Pancreas (tissue), 10 donors: ENCODE data around the gene AFF1. TPM values are rescaled to one million over a fixed set of nuclear protein-coding genes. Genes with fewer than 3 reads are reported as not detected.

Experiments used
- ATAC-seq, 4 donors: fragments of 200-7000 bp; cut with Tn5 transposase; one replicate each; pipeline versions ENCODE4 v1.8.0 to v1.9.1; 2020; ENCODE audit warnings: mild to moderate bottlenecking in 4 of 4, moderate library complexity in 4 of 4
- DNase-seq, 6 donors: peaks; one replicate each; pipeline ENCODE4 v3.0.0-alpha.2; 2020
- FAIRE-seq: peaks from 2 replicates; lab custom pipeline; 2012; peaks lifted over from hg19 to GRCh38; lab: Jason Lieb, UNC
- H3K27ac ChIP-seq, 4 donors: fragments of 200-600 bp; sonication (generic); 1 replicate in 3 of 4; 2 replicates in 1 of 4; pipeline versions ENCODE4 v1.5.0 to v1.8.0; 2020
- H3K27me3 ChIP-seq, 4 donors: fragments of 200-600 bp; one replicate each; pipeline ENCODE4 v1.8.0; 2021
- H3K36me3 ChIP-seq, 3 donors: fragments of 200-600 bp; sonication (generic) in 1 of 3; one replicate each; pipeline versions ENCODE4 v1.5.0 to v1.8.0; 2020 to 2021
- H3K4me1 ChIP-seq, 3 donors: fragments of 200-600 bp; one replicate each; pipeline ENCODE4 v1.8.0; 2021
- H3K4me3 ChIP-seq, 4 donors: fragments of 200-600 bp; sonication (generic) in 2 of 4; one replicate each; pipeline versions ENCODE4 v1.5.0 to v1.8.0; 2020 to 2021
- H3K9me3 ChIP-seq, 4 donors: fragments of 200-600 bp; one replicate each; pipeline ENCODE4 v1.8.0; 2021
- whole genome bisulfite sequencing, 2 donors: extraction: QIAGEN DNeasy Blood & Tissue Kit; methylation state at CpG; one replicate each; pipeline ENCODE4 v1.1.7; 2013; 5-methylcytosine and 5-hydroxymethylcytosine counted together
- intact Hi-C, 3 donors: fragments of 100-400 bp; cut with DNase I; formaldehyde crosslinking; loops; one replicate each; pipeline versions ENCODE4 v1.11.1 to v1.14.2; 2022
- polyA plus RNA-seq, 2 donors: library from polyadenylated mRNA; stranded (reverse); fragments of 200-250 nt; gene quantifications; one replicate each; pipeline ENCODE4 v1.2.3, GENCODE V29; 2013
- total RNA-seq, 6 donors: library from RNA; stranded (reverse); fragmentation: NEBNext Ultra II Directional in 4 of 6; extraction: Animal tissue kit (Norgen Biotek cat#: 25700) in 4 of 6; gene quantifications; one replicate each; pipeline versions ENCODE4 v1.2.1 to v1.2.4, GENCODE V29; 2021 to 2023
- TF ChIP-seq, protein P1 (sequence below), 4 donors: fragments of 200-600 bp; sonication (generic) in 3 of 4; IDR thresholded peaks; one replicate each; pipeline versions ENCODE4 v1.5.0 to v1.8.0; 2021; ENCODE audit warnings: antibody characterized with exemption in 4 of 4
- donor health status: healthy with polysubstance abuse.
- donor health status: DM: no; HTN: no; CAD: no; lungs with moderate emphysema.
- donor health status: DM: no; HTN: no; CAD: no.
- donor health status: control.
- donor health status: control.
- donor health status: Bipolar disorder and iron deficiency.
- donor health status: DM: yes; HTN: yes; CAD: no.
- donor health status: DM: no; HTN: no; CAD: no.
- donor health status: DM: no; HTN: no; CAD: no.
- donor health status: DM: yes; HTN: yes; CAD: no.

AFF1 gene
- total and polyA plus RNA-seq, 8 donors = 11.8 to 62.0 (median 40.4) TPM

DNA sequence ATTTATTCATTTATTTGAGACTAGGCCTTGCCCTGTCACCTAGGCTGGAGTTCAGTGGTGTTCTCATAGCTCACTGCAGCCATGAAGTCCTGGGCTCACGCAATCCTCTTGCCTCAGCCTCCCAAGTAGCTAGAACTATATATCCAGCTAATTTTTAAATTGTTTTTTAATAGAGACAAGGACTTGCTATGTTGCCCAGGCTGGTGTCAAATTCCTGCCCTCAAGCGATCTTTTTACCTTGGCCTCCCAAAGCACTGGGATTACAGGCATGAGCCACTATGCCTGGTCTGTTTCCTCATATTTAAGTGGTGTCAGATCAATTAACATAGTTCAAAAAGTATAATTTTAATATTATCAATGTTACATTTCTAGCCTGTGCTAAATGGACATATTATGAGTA lies 68.5 kb downstream of the AFF1 start:
- WGBS, 2 donors = 54 to 56% methylated on average over 2 of the region's 2 CpGs
- H3K27ac ChIP-seq = no peak overlapping the region

DNA sequence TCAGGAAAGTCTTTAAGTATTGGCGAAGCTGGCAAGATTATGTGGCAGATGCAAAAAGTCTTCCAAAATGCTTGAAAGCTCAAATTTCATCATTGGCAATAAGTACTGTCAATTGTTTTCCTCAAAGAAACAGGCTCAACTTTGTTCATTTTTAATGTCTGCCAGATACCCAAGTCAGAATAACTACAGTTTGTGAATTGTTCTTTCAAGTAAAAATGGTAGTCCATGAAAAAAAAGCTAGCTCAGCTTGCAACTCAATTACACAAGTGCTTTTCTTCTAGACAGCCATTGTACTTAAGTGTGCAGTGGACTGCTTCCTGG lies 70.5 kb downstream of the AFF1 start:
- WGBS, 2 donors = 91 to 94% methylated on average over 1 of the region's 1 CpG
- FAIRE-seq (no peak), DNase-seq (no peak), ATAC-seq (no peak)
- TF ChIP-seq, protein P1, sequence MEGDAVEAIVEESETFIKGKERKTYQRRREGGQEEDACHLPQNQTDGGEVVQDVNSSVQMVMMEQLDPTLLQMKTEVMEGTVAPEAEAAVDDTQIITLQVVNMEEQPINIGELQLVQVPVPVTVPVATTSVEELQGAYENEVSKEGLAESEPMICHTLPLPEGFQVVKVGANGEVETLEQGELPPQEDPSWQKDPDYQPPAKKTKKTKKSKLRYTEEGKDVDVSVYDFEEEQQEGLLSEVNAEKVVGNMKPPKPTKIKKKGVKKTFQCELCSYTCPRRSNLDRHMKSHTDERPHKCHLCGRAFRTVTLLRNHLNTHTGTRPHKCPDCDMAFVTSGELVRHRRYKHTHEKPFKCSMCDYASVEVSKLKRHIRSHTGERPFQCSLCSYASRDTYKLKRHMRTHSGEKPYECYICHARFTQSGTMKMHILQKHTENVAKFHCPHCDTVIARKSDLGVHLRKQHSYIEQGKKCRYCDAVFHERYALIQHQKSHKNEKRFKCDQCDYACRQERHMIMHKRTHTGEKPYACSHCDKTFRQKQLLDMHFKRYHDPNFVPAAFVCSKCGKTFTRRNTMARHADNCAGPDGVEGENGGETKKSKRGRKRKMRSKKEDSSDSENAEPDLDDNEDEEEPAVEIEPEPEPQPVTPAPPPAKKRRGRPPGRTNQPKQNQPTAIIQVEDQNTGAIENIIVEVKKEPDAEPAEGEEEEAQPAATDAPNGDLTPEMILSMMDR (IDR thresholded peaks at IDR 0.05) = no peak
- Histone ChIP-seq H3K27ac (peak overlapping the region in 2 of 4 donors; percentile 97 to 98), H3K27me3 (no peaks in the 10 kb centered on the region), H3K4me1 (peaks cover 13 to 41% (median 29%) of the 10 kb centered on the region in 3 donors), H3K4me3 (peak overlapping the region in 1 of 4 donors; percentile 67), H3K36me3 (no peaks in the 10 kb centered on the region), H3K9me3 (no peaks in the 10 kb centered on the region)
- intact Hi-C loops = loop anchor here in 1 of 3 donors (5.0 kb wide), 1 partner anchor 68 kb away; the partner anchor contains the start of gene AFF1

More for the DNA sequence above, 68.5 kb downstream of the AFF1 start:
- Histone ChIP-seq H3K27me3 (no peaks in the 10 kb centered on the region), H3K9me3 (no peaks in the 10 kb centered on the region), H3K4me3 (no peak overlapping the region), H3K36me3 (no peaks in the 10 kb centered on the region), H3K4me1 (peaks cover 4 to 33% (median 23%) of the 10 kb centered on the region in 3 donors)
- TF ChIP-seq, protein P1 (IDR thresholded peaks at IDR 0.05) = no peak
- intact Hi-C loops = no loop called here
- DNase-seq (no peak), ATAC-seq (no peak), FAIRE-seq (no peak)

DNA sequence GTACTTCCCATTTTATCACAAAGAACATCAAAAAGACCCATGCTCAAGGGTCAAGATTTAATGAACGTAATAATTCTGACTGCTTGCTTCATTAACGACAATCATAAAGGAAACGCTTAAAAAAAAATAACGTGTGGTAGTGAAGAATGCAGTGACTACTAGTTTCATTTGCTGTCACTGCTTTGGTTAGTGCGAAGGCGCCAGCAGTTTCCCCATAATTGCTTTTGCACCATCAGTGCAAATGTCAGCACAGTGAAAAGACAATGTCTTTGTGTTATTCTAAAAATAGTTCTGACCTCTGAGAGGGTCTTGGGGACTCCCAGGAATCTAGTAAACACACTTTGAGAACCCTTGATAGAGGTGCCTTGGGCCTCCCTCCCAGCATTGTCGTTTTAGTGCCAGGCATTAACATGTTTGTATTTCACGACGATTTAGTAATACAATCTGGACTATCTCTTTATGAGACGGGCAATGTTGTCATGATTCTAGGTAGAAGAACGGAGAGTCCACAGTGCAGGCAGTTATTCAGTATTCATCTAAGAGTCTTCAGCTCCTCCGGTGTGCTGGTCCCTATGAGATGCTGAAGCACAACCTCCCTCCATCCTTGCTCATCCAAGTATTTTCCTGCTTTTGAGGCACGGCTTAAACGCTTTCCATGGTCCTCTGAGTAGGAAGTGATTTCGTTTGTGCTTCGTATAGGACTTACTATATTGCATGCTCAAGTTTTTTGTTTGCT lies 71.0 kb downstream of the AFF1 start:
- 18% methylated on average over 16 of the region's 16 CpGs for WGBS, 2 donors
- FAIRE-seq (no peak), DNase-seq (no peak), ATAC-seq (peak in 3 of 4 donors; percentile 1 to 4 (median 4))
- H3K36me3 ChIP-seq = no peaks in the 10 kb centered on the region
- TF ChIP-seq, protein P1 (IDR thresholded peaks at IDR 0.05) = no peak
- peak overlapping the region; percentile 94 to 98 (median 96) for H3K27ac ChIP-seq
- no peaks in the 10 kb centered on the region for H3K9me3 ChIP-seq
- peak overlapping the region; percentile 46 to 67 (median 60) for H3K4me3 ChIP-seq
- peaks cover 10 to 42% (median 32%) of the 10 kb centered on the region in 3 donors for H3K4me1 ChIP-seq
- intact Hi-C loops = loop anchor here in 1 of 3 donors (5.0 kb wide), 1 partner anchor 69 kb away; the partner anchor contains the start of gene AFF1
- no peaks in the 10 kb centered on the region for H3K27me3 ChIP-seq

DNA sequence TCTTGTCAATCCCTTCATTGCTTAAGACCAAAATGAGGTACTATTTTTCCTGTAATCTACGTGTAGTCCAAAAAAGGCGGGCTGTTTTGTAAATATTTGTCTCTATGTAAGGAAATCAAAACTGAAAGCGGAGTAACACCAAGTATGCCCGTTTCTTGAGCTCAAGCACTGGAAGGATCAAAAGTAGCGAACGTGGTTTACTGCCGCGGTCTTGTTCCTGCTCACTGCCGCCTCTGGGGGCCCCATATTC lies 71.5 kb downstream of the AFF1 start:
- peaks cover 14 to 47% (median 37%) of the 10 kb centered on the region in 3 donors for H3K4me1 ChIP-seq
- TF ChIP-seq, protein P1 (IDR thresholded peaks at IDR 0.05) = no peak
- peak overlapping the region; percentile 46 to 67 (median 60) for H3K4me3 ChIP-seq
- WGBS, 2 donors = 0 to 1% methylated on average over 9 of the region's 9 CpGs
- FAIRE-seq = no peak
- H3K9me3 ChIP-seq = no peaks in the 10 kb centered on the region
- no peak for ATAC-seq
- intact Hi-C loops = loop anchor here in 1 of 3 donors (5.0 kb wide), 1 partner anchor 69 kb away; the partner anchor contains the start of gene AFF1
- DNase-seq = no peak
- H3K36me3 ChIP-seq = no peaks in the 10 kb centered on the region
- no peaks in the 10 kb centered on the region for H3K27me3 ChIP-seq
- H3K27ac ChIP-seq = peak overlapping the region; percentile 94 to 98 (median 96)
